Cardiac fibroblast (primary cell): ENCODE data around the gene CERS1.

Experiments used
- DNase-seq, 2 donors: peaks; one replicate each; pipeline versions ENCODE4 v3.0.0 to v3.0.0-alpha.2; 2010; ENCODE audit warnings: low read depth in 2 of 2
- H3K4me3 ChIP-seq, 2 donors: replicated peaks in 1 of 2; 1 replicate in 1 of 2; 2 replicates in 1 of 2; pipeline ENCODE4 v1.5.1; 2011; ENCODE audit warnings: low read depth in 2 of 2, low read length in 2 of 2, mild to moderate bottlenecking in 2 of 2, moderate library complexity in 1 of 2
- CTCF ChIP-seq: IDR thresholded peaks from one replicate; pipeline ENCODE4 v1.5.1; 2011; ENCODE audit warnings: low read depth, mild to moderate bottlenecking, low read length, inconsistent platforms

CERS1 gene

DNA sequence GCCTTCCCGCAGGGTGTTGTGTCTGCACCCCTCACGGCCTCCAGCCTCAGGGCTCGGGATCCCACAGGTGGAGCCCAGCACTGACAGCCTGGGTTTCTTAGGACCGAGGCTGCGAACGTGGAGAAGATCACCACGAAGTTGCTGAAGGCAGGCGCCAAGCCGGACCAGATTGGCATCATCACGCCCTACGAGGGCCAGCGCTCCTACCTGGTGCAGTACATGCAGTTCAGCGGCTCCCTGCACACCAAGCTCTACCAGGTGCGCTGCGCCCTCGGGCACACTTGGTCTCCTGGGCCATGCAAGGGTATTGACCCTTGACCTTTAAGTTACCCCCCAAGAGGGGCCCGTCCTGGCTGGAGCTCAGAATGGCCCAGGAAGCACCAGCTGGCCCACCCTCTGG, 35.2 kb downstream of the CERS1 start:
- no peak overlapping the region for H3K4me3 ChIP-seq
- TF ChIP-seq CTCF: no peak
- no peak for DNase-seq

GRCh38 chr19:18860302-18860700, 35.7 kb downstream of the CERS1 start:
- no peak overlapping the region for H3K4me3 ChIP-seq
- DNase-seq: no peak
- no peak for TF ChIP-seq CTCF

DNA sequence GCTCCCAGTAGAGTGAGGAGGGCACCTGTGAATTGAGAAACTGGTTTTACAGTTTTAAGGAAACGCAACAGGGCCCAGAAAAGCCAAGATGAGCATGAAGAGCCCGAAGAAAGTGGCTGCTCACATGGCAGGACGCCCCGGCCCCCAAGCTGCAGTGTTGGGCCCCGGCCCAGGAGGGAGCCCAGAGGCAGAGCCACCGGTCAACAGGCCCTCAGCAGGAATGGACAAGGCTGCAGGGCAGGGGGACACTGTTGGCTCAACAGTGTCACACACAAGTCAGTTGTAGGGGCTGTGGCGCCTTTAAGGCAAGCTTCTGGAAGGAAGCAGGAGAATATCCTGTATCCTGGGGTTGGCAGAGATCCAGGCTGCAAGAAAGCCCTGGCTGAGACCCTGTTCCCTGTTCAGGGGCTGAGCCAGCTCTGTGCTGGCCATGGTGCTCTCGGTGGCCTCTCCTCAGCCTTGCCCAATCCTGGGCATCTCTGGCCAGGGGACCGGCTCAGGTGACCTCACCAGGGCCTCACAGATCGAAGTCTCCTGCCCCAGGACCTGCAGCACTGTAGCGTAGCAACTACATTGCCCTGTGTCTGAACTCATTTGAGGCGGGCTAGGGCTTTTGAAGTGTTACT, 36.2 kb downstream of the CERS1 start:
- no peak overlapping the region for H3K4me3 ChIP-seq
- DNase-seq: peak in 1 of 2 donors; percentile 47
- TF ChIP-seq CTCF: no peak

- no peak for TF ChIP-seq CTCF
- DNase-seq: no peak
- H3K4me3 ChIP-seq: no peak overlapping the region
These were observed 36.9 kb downstream of the CERS1 start for GRCh38 chr19:18858906-18859646.

DNA sequence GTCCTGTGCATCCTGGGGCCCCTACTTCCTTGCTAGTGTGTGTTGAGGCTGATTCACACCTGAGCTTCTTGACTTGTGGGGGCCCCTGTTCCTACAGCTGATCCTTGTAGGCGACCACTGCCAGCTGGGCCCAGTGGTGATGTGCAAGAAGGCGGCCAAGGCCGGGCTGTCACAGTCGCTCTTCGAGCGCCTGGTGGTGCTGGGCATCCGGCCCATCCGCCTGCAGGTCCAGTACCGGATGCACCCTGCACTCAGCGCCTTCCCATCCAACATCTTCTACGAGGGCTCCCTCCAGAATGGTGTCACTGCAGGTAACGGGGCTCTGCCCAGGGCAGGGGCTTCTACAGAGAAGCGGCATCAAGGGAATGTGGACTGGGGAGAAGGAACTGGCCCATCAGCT, 38.7 kb downstream of the CERS1 start:
- no peak for DNase-seq

DNA sequence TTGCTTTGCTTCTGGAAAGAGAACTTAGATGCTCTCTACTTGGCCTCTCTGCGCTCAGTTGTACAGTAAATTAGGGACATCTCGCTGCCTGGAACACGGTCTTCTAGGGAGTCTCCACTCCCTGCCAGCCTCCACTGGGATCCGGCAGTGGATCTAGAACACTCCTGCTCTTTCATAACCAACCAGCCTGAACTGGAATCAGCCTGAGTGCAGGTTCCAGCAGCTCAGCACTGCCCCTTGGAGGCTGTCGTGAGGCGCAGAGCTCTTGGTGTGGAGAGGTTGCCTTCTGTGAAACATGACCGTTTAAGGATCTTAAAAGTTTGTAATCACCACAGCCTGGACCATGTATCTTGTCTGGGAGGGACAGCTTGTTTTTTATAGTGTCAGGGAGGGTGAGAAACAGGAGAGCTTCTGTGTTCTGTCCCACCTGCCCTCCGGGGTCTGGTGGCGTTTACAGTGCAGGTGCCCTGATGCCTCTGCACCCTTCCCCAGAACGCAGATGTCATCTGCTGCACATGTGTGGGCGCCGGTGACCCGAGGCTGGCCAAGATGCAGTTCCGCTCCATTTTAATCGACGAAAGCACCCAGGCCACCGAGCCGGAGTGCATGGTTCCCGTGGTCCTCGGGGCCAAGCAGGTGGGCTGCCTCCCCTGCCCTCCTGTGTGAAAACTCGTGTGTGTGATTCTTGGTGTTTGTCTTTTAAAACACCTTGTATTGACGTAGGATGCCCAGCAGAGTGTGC, 39.4 kb downstream of the CERS1 start:
- DNase-seq: peak; percentile 40 to 56

More for the DNA sequence above, 38.7 kb downstream of the CERS1 start:
- TF ChIP-seq CTCF: no peak
- H3K4me3 ChIP-seq: no peak overlapping the region

More for the DNA sequence above, 39.4 kb downstream of the CERS1 start:
- H3K4me3 ChIP-seq: no peak overlapping the region
- TF ChIP-seq CTCF: peak; percentile 30
